Lower leg skin (tissue), 4 donors: ENCODE measurements around the gene MSS51. TPM values are rescaled to one million over a fixed set of nuclear protein-coding genes. Genes with fewer than 3 reads are reported as not detected.

ENCODE experiments used
- DNase-seq, 2 donors: peaks; one replicate each; pipeline ENCODE4 v3.0.0-alpha.2; 2019; ENCODE audit warnings: low spot score in 2 of 2
- H3K4me3 ChIP-seq: fragments of 200-600 bp; sonication (generic); 2 replicates; pipeline ENCODE4 v1.5.1; 2017; ENCODE audit warnings: mild to moderate bottlenecking, low read depth; ENCODE audit not compliant: poor library complexity, severe bottlenecking
- POLR2A ChIP-seq, 2 donors: fragments of 450-650 bp; IDR thresholded peaks; one replicate each; pipeline ENCODE4 v1.6.1; 2016 to 2017; ENCODE audit warnings: antibody characterized with exemption in 2 of 2, mild to moderate bottlenecking in 1 of 2, moderate library complexity in 1 of 2
- WGBS, 2 donors: methylation state at CpG; one replicate each; pipeline ENCODE4 v1.1.5; 2018; 5-methylcytosine and 5-hydroxymethylcytosine counted together
- intact Hi-C: fragments of 100-400 bp; cut with DNase I; formaldehyde crosslinking; loops from one replicate; pipeline ENCODE4 v1.15.0; 2023; ENCODE audit warnings: low total_unique reads
- total RNA-seq, 4 donors: library from RNA; depleted of rRNA; stranded (reverse); fragments of >200 nt; gene quantifications; one replicate each; pipeline ENCODE4 v1.1.0, GENCODE V29; 2016
- TF ChIP-seq, protein P1 (sequence below), 3 donors: fragments of 450-650 bp; IDR thresholded peaks; one replicate each; pipeline ENCODE4 v1.5.1; 2016; ENCODE audit warnings: antibody characterized with exemption in 3 of 3, mild to moderate bottlenecking in 3 of 3, moderate library complexity in 2 of 3

The MSS51 gene
- total RNA-seq = 1 to 10 TPM in 2 of 4 donors, under 1 TPM in 2; 0.38 to 2.2 (median 0.86) TPM

DNA sequence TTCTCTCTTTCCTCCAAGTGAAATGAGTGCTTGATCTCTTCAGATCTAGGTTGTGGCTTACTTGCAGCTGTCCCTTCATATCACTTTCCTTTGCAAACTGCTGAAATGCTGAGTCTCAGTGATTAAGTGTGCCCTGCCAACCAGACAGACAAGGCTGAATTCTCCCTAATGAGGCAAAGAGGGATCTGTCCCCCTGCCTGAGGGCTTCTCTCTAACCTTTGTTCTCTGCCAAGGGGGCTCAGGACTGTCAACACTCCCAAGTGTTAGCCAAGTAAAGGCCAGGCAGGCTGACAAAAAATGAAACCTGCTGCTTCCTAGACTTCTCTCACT, at the start of gene MSS51:
TSS of gene MSS51 (minus strand) at position 24 of the 330 bp plus-strand sequence. CDS start 5,277 bp downstream, outside the sequence.
- intact Hi-C loops = no loop called here
- DNase-seq = no peak
- H3K4me3 ChIP-seq = no peak within 1 kb of the TSS
- no peak for TF ChIP-seq POLR2A (IDR thresholded peaks at IDR 0.05)
- TF ChIP-seq, protein P1, sequence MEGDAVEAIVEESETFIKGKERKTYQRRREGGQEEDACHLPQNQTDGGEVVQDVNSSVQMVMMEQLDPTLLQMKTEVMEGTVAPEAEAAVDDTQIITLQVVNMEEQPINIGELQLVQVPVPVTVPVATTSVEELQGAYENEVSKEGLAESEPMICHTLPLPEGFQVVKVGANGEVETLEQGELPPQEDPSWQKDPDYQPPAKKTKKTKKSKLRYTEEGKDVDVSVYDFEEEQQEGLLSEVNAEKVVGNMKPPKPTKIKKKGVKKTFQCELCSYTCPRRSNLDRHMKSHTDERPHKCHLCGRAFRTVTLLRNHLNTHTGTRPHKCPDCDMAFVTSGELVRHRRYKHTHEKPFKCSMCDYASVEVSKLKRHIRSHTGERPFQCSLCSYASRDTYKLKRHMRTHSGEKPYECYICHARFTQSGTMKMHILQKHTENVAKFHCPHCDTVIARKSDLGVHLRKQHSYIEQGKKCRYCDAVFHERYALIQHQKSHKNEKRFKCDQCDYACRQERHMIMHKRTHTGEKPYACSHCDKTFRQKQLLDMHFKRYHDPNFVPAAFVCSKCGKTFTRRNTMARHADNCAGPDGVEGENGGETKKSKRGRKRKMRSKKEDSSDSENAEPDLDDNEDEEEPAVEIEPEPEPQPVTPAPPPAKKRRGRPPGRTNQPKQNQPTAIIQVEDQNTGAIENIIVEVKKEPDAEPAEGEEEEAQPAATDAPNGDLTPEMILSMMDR (IDR thresholded peaks at IDR 0.05) = no peak

DNA sequence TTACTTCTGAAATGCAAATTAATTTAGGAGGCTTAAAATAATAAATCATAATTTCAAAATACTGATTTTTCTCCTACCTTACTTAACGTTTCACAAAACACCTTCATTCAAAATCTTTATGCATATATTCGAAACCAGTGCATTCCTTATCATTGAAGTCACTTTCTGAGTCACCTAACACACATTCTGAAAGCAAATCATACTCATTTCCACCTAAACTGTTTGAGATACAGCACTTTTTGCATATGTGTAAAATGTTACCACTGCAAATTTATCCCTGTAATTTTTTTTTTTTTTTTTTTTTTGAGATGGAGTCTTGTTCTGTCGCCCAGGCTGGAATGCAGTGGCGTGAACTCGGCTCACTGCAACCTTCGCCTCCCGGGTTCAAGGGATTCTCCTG, 46.8 kb upstream of the MSS51 start:
- no peak for DNase-seq
- H3K4me3 ChIP-seq = no peak overlapping the region
- TF ChIP-seq POLR2A (IDR thresholded peaks at IDR 0.05) = no peak
- TF ChIP-seq, protein P1 (IDR thresholded peaks at IDR 0.05) = no peak
- 83 to 85% methylated on average over 7 of the region's 7 CpGs for WGBS, 2 donors
- intact Hi-C loops = no loop called here

DNA sequence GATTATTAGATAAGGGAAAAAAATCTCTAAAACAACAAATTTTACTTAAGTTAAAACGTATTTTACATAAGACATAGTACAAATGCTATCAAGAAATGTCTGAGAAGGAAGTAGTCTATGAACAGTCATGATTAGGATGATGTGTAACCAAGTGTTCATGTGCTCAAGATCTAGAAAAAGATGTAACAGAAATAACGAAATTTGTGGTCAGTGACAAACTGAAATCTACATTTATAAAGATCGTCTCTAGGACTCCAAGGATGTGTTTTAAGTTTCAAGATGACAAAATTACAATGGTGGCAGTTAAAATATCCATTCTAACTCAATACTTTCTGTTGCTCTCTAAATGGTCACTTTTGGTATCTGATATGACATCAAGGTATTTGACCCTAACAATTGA, 45.3 kb upstream of the MSS51 start:
- DNase-seq = no peak
- no peak overlapping the region for H3K4me3 ChIP-seq
- TF ChIP-seq POLR2A (IDR thresholded peaks at IDR 0.05) = no peak
- TF ChIP-seq, protein P1 (IDR thresholded peaks at IDR 0.05) = no peak
- intact Hi-C loops = no loop called here
- 82 to 86% methylated on average over 3 of the region's 3 CpGs for whole genome bisulfite sequencing, 2 donors

DNA sequence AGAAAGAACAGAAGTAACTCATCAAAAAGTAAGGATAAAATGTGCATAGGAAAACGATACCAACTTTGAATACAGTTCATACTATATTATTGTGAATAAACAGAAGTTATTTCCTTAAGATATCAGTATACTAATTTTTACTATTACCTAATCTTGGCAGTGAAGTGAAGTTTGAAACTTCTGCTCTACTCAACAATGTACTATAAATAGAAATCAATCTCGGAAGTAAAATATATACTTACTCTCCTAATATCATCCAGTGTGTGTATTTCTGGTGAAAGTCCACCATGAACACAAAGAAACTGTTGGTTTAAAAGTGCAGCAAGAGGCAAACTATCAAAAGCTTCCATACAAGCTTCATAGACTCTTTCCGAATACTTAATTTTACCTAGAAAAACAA, 37.9 kb upstream of the MSS51 start:
- intact Hi-C loops = no loop called here
- TF ChIP-seq POLR2A (IDR thresholded peaks at IDR 0.05) = no peak
- TF ChIP-seq, protein P1 (IDR thresholded peaks at IDR 0.05) = no peak
- 82 to 87% methylated on average over 3 of the region's 3 CpGs for WGBS, 2 donors
- no peak for DNase-seq
- no peak overlapping the region for H3K4me3 ChIP-seq

DNA sequence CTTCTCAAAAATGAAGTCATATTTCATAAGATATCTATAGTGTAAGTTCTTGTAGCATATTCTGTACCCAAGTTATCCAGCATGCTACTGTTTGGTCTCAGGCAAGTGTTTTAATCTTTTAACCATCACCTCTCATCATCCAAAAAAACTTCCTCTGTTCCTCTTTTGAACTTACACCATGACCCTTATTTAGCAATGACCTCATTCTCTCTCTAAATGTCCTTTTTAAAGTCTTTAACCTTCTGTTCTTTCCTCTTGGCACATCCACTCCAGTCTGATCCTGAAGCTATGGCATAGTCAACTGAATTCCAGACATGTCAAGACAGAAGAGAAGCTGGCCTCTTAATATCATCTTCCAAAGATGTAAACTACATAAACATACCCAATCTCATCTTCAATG, 36.2 kb upstream of the MSS51 start:
- no peak for TF ChIP-seq POLR2A (IDR thresholded peaks at IDR 0.05)
- DNase-seq = no peak
- intact Hi-C loops = no loop called here
- H3K4me3 ChIP-seq = no peak overlapping the region

DNA sequence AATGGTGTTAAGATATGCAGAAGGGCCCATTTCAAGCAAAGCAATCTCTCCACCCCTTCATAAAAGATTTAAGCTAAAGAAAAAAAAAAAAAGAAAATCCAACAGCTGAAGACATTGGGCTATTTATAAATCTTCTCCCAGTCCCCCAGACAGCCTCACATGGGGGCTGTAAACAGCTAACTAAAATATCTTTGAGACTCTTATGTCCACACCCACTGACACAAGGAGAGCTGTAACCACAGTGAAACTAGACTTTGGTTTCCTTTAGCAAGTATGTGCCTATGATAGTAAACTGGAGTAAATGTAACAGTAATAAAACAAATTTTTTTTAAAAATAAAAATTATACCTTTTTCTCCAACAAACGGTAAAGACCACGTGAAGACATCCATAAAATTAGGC, 33.8 kb upstream of the MSS51 start:
- DNase-seq = no peak
- intact Hi-C loops = no loop called here
- 85 to 87% methylated on average over 2 of the region's 2 CpGs for WGBS, 2 donors
- TF ChIP-seq POLR2A (IDR thresholded peaks at IDR 0.05) = no peak
- H3K4me3 ChIP-seq = no peak overlapping the region

DNA sequence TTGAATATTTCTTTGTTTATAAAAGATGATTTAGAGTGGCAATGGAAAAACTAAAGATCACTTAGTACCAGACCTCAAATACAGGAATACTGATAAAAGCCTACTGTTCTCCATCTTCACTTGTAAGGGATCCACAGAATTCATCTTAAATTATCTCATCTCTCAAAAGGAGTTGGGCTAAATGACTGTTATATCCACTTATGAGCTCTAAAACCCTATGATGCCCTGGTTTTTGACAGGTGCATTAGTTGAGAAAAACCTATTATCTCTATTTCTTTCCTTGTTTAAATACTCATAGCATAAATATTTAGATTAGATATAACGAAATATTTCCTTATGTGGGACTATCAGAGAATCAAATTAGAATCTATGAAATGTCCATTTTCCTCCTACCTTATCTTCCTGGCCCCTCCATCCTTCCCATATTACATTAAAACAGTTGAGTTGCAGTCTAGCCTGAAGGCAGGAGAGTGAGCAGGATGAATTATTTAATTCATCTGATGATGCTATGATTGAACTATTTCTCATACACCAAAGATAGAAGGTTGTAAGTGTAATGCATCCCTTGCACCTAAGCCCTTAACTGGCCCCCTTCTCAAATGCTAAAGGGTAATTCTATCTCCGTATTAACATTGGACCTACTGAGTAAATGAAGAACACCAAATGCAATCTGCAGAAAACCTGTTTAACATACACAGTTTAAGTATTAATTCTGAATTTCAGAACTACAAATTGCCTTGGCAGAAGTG, 32.8 kb upstream of the MSS51 start:
- WGBS, 2 donors = 95 to 96% methylated on average over 2 of the region's 2 CpGs
- H3K4me3 ChIP-seq = no peak overlapping the region
- intact Hi-C loops = no loop called here
- DNase-seq = no peak
- TF ChIP-seq, protein P1 (IDR thresholded peaks at IDR 0.05) = no peak
- TF ChIP-seq POLR2A (IDR thresholded peaks at IDR 0.05) = no peak
